Right renal pelvis (tissue), 4 donors: ENCODE data around the gene BMPER. TPM values are rescaled to one million over a fixed set of nuclear protein-coding genes. Genes with fewer than 3 reads are reported as not detected.
A peak's percentile ranks its signal among the peaks of the same experiment; 100 is the strongest.

ENCODE experiments used
- DNase-seq, 4 donors: peaks; one replicate each; pipeline ENCODE4 v3.0.0-alpha.2; 2013; ENCODE audit warnings: low read depth in 4 of 4, low spot score in 3 of 4, missing footprints in 1 of 4
- polyA plus RNA-seq, 4 donors: library from polyadenylated mRNA; unstranded; fragments of 120-200 nt; gene quantifications; one replicate each; pipeline ENCODE4 v1.2.1, GENCODE V29; 2013; ENCODE audit not compliant: insufficient read length in 4 of 4

BMPER gene
- polyA plus RNA-seq, 4 donors, result 12.9 to 22.8 (median 21.2) TPM

GRCh38 chr7:33887266-33887975 is 17.9 kb upstream of the BMPER start:
- no peak for DNase-seq

- DNase-seq, result no peak
Observed at GRCh38 chr7:33888166-33888565, 17.2 kb upstream of the BMPER start.

GRCh38 chr7:33892945-33893344 is 12.4 kb upstream of the BMPER start:
- no peak for DNase-seq

GRCh38 chr7:33893377-33893776 is 12.0 kb upstream of the BMPER start:
- DNase-seq, result no peak

GRCh38 chr7:33895025-33895804 is 10.1 kb upstream of the BMPER start:
- DNase-seq, result peak; percentile 46 to 67 (median 60)

GRCh38 chr7:33900501-33900900 is 4.8 kb upstream of the BMPER start:
- DNase-seq, result no peak

GRCh38 chr7:33901199-33901598 is 4.1 kb upstream of the BMPER start:
- no peak for DNase-seq

GRCh38 chr7:33901847-33902246 is 3.5 kb upstream of the BMPER start:
- DNase-seq, result no peak

GRCh38 chr7:33902746-33903145 is 2.6 kb upstream of the BMPER start:
- no peak for DNase-seq

GRCh38 chr7:33903791-33904680 is 1.3 kb upstream of the BMPER start:
- DNase-seq, result peak; percentile 20 to 47 (median 32)

- DNase-seq, result peak; percentile 27 to 36 (median 34)
Observed at GRCh38 chr7:33904681-33905388, 504 bp upstream of the BMPER start.

GRCh38 chr7:33906697-33907096 is 1.4 kb downstream of the BMPER start:
- DNase-seq, result no peak

- DNase-seq, result no peak
Observed at GRCh38 chr7:33907625-33908024, 2.3 kb downstream of the BMPER start.

- DNase-seq, result no peak
Observed at GRCh38 chr7:33909318-33909717, 4.0 kb downstream of the BMPER start.

- DNase-seq, result no peak
Observed at GRCh38 chr7:33909755-33910154, 4.4 kb downstream of the BMPER start.

GRCh38 chr7:33910756-33911155 is 5.4 kb downstream of the BMPER start:
- DNase-seq, result no peak

- no peak for DNase-seq
Observed at GRCh38 chr7:33916357-33917081, 11.2 kb downstream of the BMPER start.

GRCh38 chr7:33917661-33918060 is 12.3 kb downstream of the BMPER start:
- DNase-seq, result no peak

GRCh38 chr7:33918438-33919143 is 13.3 kb downstream of the BMPER start:
- DNase-seq, result no peak
